ENCODE measurements around the gene PRKCSH. TPM values are rescaled to one million over a fixed set of nuclear protein-coding genes. Genes with fewer than 3 reads are reported as not detected.

PRKCSH gene
- polyA plus RNA-seq, 4 donors, result 118 to 453 (median 160) TPM

DNA sequence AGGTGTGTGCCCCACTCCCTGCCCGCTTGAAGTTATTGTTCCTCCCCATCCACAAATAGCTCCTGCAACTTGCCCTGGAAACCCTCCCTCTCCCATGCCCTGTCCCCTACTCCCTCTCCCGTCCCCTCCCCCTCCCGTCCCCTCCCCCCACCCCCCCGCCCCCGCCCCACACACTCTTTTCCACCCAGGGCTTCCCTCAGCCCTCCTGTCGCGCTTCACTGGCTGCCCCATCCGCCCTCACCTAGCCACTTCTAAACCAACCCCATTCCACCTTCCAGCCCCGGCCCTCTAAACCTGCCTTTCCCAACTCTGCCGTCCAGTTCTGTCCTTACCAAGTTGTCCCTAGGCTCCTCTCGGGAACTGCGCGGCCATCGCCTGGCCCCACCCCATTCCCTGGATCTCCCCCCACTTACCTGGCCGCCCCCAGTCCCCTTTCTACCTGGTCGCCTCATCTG is 17.3 kb upstream of the PRKCSH start:
- DNase-seq (no peak), FAIRE-seq (no peak)
- 3 to 7% (median 4%) methylated on average over 9 to 14 of the region's 16 CpGs for WGBS, 3 donors
- Histone ChIP-seq H3K36me3 (ENCODE audit: control insufficient read depth in 3 of 3, insufficient read depth in 2 of 3, low read depth in 1 of 3, low read length in 3 of 3) (no peaks in the 10 kb centered on the region), H3K27ac (ENCODE audit: low read depth in 1 of 3, low read length in 2 of 3) (no peak overlapping the region), H3K4me1 (ENCODE audit: control insufficient read depth in 3 of 3, insufficient read depth in 2 of 3, low read depth in 1 of 3, low read length in 2 of 3) (peaks cover 0 to 32% (median 0%) of the 10 kb centered on the region in 3 donors), H3K9me3 (ENCODE audit: control insufficient read depth in 2 of 2, insufficient read depth in 1 of 2, low read depth in 1 of 2, low read length in 1 of 2) (peaks cover 0 to 4% of the 10 kb centered on the region in 2 donors), H3K27me3 (ENCODE audit: control insufficient read depth in 3 of 3, insufficient read depth in 3 of 3, low read length in 3 of 3) (peaks cover 6 to 73% (median 14%) of the 10 kb centered on the region in 3 donors), H3K4me3 (ENCODE audit: low read depth in 1 of 3, low read length in 3 of 3) (no peak overlapping the region)

DNA sequence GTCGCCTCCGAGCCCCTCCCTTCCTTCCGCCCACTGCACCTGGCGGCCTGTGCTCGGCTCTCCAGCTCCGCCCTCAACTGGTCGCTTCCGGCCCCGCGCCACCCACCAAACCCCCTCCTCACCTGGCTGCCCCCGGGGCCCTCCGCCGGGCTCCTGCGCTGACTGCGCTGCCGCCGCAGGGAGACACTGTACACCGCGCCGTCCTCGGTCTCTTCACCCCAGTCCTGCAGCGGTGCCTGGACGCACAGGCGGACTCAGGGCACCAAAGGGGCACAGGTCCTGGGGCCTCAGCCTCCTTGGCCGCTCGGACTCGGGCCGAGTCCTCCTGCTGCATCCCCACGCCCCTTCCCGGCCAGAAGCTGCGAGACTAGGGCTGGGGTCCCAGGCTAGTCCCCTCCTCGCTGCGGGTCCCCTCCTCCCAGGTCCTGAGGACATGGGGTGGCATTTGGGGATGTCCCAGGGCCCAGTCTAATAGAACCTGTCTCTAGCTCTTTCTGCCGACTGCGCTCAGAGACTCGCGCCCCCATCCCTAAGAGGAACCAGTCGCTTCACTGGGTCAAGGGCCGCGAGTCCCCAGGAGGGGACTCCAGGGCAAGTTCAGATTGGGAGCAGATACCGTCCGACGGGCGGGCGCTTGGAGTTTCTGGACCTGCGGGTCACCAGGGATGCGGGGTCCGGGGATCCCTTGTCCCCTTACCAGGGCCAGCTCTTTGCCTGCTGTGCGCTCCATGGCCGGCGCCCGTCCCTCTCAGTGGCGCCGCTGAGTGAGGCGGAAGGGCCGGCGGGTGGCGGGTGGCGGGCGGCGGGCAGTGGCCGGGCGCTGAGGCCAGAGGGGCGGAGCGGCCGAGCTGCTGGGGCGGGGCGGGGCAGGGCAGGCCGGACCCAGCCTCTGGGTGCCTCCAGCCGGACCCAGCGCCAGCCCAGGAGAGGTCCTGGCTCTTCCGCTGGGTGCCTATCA is 16.6 kb upstream of the PRKCSH start, which contains the start of gene RGL3:
TSS of gene RGL3 (minus strand) at position 766 of the 958 bp plus-strand sequence. CDS start at position 730, 36 bp downstream.
- FAIRE-seq, result no peak
- H3K27ac ChIP-seq (ENCODE audit: low read depth in 1 of 3, low read length in 2 of 3), result no peak within 1 kb of the TSS
- peaks cover 0 to 32% (median 0%) of the 10 kb centered on the region in 3 donors for H3K4me1 ChIP-seq (ENCODE audit: control insufficient read depth in 3 of 3, insufficient read depth in 2 of 3, low read depth in 1 of 3, low read length in 2 of 3)
- H3K4me3 ChIP-seq (ENCODE audit: low read depth in 1 of 3, low read length in 3 of 3), result peak within 1 kb of the TSS in 2 of 3 donors; percentile 12 to 20
- H3K9me3 ChIP-seq (ENCODE audit: control insufficient read depth in 2 of 2, insufficient read depth in 1 of 2, low read depth in 1 of 2, low read length in 1 of 2), result peaks cover 0 to 4% of the 10 kb centered on the region in 2 donors
- peak in 1 of 2 donors; percentile 50 for DNase-seq
- H3K36me3 ChIP-seq (ENCODE audit: control insufficient read depth in 3 of 3, insufficient read depth in 2 of 3, low read depth in 1 of 3, low read length in 3 of 3), result no peaks in the 10 kb centered on the region
- H3K27me3 ChIP-seq (ENCODE audit: control insufficient read depth in 3 of 3, insufficient read depth in 3 of 3, low read length in 3 of 3), result peaks cover 6 to 80% (median 18%) of the 10 kb centered on the region in 3 donors
- WGBS, 3 donors, result 3 to 4% (median 3%) methylated on average over 53 to 72 of the region's 72 CpGs

DNA sequence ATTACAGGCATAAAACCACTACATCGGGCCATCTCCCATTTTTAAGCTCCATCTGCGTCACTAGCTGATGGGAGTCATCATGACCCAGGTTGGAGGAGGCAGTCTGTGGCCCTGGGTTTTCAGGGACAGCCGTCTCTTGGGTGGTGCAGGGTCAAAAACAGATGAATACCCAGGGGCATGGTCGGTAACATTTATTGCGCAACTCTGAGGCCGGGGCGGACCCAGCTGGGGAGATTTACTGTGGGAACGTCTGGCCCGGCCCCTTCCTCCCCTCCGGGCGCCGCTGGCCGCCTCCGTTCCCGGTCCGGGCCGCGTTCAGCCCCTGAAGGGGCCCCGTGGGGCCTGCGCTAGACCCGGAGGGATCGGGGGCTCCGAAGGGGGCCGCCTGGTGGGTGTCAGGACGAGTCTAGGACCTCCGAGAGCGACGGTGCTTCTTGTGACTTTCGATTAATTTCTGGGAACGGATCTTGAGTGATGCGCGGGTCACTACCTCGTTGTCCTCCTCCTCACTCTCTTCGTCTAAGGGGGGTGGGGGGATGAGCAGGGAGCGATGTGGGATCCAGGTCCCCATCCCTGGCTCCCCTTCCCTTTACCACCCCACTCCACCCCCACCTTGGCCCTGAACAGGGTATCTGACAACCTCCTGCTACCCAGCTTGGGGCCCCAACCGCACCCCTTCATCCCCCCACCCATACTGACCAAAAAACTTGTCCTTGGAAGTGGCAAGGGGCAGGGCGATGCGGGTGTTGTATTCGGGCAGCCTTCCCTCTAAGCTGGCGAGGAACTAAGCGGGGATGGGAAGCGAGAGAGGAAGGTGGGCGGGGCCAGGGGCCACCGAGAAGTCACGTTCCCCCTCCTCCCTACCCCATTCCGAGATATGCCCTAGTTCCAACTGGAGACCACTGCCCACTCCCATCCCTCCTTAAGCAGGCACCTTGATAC is 14.7 kb upstream of the PRKCSH start:
- H3K4me1 ChIP-seq (ENCODE audit: control insufficient read depth in 3 of 3, insufficient read depth in 2 of 3, low read depth in 1 of 3, low read length in 2 of 3), result peaks cover 0 to 33% (median 0%) of the 10 kb centered on the region in 3 donors
- H3K27me3 ChIP-seq (ENCODE audit: control insufficient read depth in 3 of 3, insufficient read depth in 3 of 3, low read length in 3 of 3), result peaks cover 6 to 84% (median 18%) of the 10 kb centered on the region in 3 donors
- H3K9me3 ChIP-seq (ENCODE audit: control insufficient read depth in 2 of 2, insufficient read depth in 1 of 2, low read depth in 1 of 2, low read length in 1 of 2), result peaks cover 0 to 4% of the 10 kb centered on the region in 2 donors
- H3K36me3 ChIP-seq (ENCODE audit: control insufficient read depth in 3 of 3, insufficient read depth in 2 of 3, low read depth in 1 of 3, low read length in 3 of 3), result no peaks in the 10 kb centered on the region
- FAIRE-seq (no peak), DNase-seq (peak in 1 of 2 donors; percentile 39)
- H3K4me3 ChIP-seq (ENCODE audit: low read depth in 1 of 3, low read length in 3 of 3), result peak overlapping the region in 1 of 3 donors; percentile 22
- 5 to 7% (median 7%) methylated on average over 43 to 46 of the region's 46 CpGs for WGBS, 3 donors
- H3K27ac ChIP-seq (ENCODE audit: low read depth in 1 of 3, low read length in 2 of 3), result no peak overlapping the region

DNA sequence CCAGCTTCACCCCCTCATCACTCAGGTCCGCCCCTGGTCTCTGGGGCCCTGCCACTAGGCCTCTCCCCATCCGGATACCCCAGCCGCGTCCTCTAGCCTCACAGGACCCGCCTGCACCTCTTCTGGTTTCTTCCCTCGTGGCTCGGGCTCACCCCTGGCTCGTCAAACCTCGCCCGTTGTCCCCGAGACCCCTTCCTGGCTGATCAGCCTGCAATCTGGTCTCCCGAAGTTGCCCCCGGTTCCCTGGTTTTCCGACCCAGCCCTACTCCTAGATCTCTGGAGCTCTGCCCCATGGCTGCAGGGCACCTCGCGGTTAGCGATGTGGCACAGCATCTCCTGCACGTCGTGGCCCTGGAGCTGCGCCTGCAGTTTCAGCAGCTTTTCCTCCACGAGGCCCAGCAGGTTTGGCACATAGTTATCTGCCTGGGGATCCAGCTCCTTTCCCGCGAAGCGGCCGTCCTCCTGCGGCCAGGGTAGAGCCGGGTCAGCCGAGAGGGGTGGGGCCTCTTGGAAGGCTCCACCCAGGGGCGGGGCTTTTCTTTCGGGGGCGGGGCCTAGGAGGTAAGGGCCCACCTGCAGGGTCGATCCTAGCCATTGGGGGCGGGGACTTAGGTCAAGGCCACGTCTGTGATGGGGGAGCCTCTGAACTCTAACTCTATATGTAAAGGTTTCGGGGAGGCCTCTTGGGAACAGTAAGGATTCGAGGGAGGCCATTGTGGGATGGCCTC is 13.9 kb upstream of the PRKCSH start:
- 11 to 14% (median 12%) methylated on average over 36 of the region's 36 CpGs for WGBS, 3 donors
- FAIRE-seq (no peak), DNase-seq (peak in 1 of 2 donors; percentile 22)
- Histone ChIP-seq H3K4me1 (ENCODE audit: control insufficient read depth in 3 of 3, insufficient read depth in 2 of 3, low read depth in 1 of 3, low read length in 2 of 3) (peaks cover 0 to 33% (median 0%) of the 10 kb centered on the region in 3 donors), H3K27ac (ENCODE audit: low read depth in 1 of 3, low read length in 2 of 3) (no peak overlapping the region), H3K36me3 (ENCODE audit: control insufficient read depth in 3 of 3, insufficient read depth in 2 of 3, low read depth in 1 of 3, low read length in 3 of 3) (no peaks in the 10 kb centered on the region), H3K9me3 (ENCODE audit: control insufficient read depth in 2 of 2, insufficient read depth in 1 of 2, low read depth in 1 of 2, low read length in 1 of 2) (peaks cover 0 to 4% of the 10 kb centered on the region in 2 donors), H3K27me3 (ENCODE audit: control insufficient read depth in 3 of 3, insufficient read depth in 3 of 3, low read length in 3 of 3) (peaks cover 6 to 77% (median 18%) of the 10 kb centered on the region in 3 donors), H3K4me3 (ENCODE audit: low read depth in 1 of 3, low read length in 3 of 3) (peak overlapping the region in 1 of 3 donors; percentile 34)

DNA sequence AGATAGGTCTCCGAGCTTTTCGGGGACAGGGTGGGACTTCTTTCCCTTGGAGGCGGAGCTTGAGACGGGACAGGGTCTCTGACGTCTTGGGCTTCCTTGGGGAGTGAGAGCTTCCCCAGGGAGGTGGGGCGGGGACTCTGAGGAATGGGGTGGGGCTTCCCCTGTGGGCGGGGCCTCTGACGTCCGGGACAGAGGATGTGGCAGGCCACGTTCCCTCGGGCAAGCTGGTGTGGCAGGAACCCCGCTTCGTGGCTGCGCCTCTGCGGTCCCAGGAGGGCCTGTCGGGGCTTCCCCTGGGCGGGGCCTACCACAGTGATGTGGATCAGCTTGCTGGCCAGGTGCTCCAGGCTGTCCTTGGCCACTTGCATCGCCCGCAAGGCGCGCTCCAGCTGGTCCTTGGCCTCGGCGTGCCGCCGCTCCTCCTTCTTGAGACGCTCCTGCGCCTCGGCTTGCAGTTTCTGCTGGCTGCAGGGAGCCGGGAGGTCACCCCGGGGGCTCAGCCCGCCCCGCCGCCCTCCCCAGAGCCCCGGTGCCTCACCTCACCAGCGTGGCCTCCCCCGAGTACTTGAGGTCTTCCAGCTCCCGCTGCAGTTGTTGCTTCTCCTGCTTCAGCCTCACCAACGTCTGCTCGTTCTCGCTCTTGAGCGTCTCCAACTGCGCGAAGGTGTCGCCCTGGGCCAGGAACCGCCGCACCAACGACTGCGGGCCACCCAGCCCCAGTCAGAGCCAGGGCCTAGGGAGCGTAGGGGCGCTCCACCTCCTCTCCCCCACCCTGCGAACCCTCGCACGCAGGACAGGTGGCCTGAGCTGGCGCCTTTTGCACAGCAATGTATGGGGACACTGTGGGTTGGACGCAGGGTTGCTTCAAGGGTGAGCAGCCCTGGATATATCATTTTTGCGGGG is 13.0 kb upstream of the PRKCSH start:
- no peaks in the 10 kb centered on the region for H3K36me3 ChIP-seq (ENCODE audit: control insufficient read depth in 3 of 3, insufficient read depth in 2 of 3, low read depth in 1 of 3, low read length in 3 of 3)
- H3K4me1 ChIP-seq (ENCODE audit: control insufficient read depth in 3 of 3, insufficient read depth in 2 of 3, low read depth in 1 of 3, low read length in 2 of 3), result peaks cover 0 to 33% (median 0%) of the 10 kb centered on the region in 3 donors
- peaks cover 6 to 68% (median 18%) of the 10 kb centered on the region in 3 donors for H3K27me3 ChIP-seq (ENCODE audit: control insufficient read depth in 3 of 3, insufficient read depth in 3 of 3, low read length in 3 of 3)
- peak; percentile 59 to 66 for DNase-seq
- H3K9me3 ChIP-seq (ENCODE audit: control insufficient read depth in 2 of 2, insufficient read depth in 1 of 2, low read depth in 1 of 2, low read length in 1 of 2), result peaks cover 0 to 4% of the 10 kb centered on the region in 2 donors
- 3 to 6% (median 4%) methylated on average over 46 to 56 of the region's 56 CpGs for WGBS, 3 donors
- no peak overlapping the region for H3K27ac ChIP-seq (ENCODE audit: low read depth in 1 of 3, low read length in 2 of 3)
- peak overlapping the region in 2 of 3 donors; percentile 15 to 34 for H3K4me3 ChIP-seq (ENCODE audit: low read depth in 1 of 3, low read length in 3 of 3)
- FAIRE-seq, result no peak

DNA sequence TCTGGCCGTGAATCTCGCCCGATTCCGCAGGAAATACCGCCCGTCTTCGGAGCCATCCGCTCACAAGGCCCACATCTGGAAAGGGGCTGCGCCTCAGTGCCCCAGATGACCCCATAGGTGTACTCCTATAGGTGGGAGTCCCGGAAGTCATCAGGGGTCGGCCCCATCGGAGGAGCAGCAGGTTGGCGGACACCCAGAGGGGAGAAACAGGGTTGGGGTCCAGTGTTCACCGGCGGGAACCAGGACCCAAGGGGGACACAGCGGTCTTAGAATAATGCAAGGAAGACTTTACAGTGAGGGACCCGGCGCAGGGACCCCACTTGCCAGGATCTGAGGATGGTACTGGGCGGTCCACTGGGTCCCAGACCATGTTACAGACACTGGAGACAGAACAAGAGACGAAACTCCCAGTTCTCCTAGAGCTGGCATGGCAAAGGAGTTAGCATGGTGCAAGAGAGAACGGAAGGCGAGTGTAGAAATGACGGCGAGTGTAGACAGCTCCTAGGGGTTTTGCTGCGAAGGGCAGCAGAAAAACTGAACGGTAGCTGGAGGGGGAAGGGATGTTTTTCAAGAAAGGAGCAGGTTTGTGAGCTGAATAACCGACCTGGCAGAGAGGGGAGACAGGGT is 12.2 kb upstream of the PRKCSH start:
- Histone ChIP-seq H3K9me3 (ENCODE audit: control insufficient read depth in 2 of 2, insufficient read depth in 1 of 2, low read depth in 1 of 2, low read length in 1 of 2) (peaks cover 0 to 4% of the 10 kb centered on the region in 2 donors), H3K4me1 (ENCODE audit: control insufficient read depth in 3 of 3, insufficient read depth in 2 of 3, low read depth in 1 of 3, low read length in 2 of 3) (peaks cover 0 to 33% (median 0%) of the 10 kb centered on the region in 3 donors), H3K27ac (ENCODE audit: low read depth in 1 of 3, low read length in 2 of 3) (no peak overlapping the region), H3K36me3 (ENCODE audit: control insufficient read depth in 3 of 3, insufficient read depth in 2 of 3, low read depth in 1 of 3, low read length in 3 of 3) (no peaks in the 10 kb centered on the region), H3K4me3 (ENCODE audit: low read depth in 1 of 3, low read length in 3 of 3) (no peak overlapping the region), H3K27me3 (ENCODE audit: control insufficient read depth in 3 of 3, insufficient read depth in 3 of 3, low read length in 3 of 3) (peaks cover 6 to 60% (median 18%) of the 10 kb centered on the region in 3 donors)
- no peak for DNase-seq
- FAIRE-seq, result no peak
- 37 to 41% (median 37%) methylated on average over 27 of the region's 27 CpGs for WGBS, 3 donors

All from small intestine (tissue), 7 donors.